Neural crest cell (in vitro differentiated cells): ENCODE data around the gene CREB5. TPM values are rescaled to one million over a fixed set of nuclear protein-coding genes. Genes with fewer than 3 reads are reported as not detected.

Experiments
- DNase-seq: peaks from one replicate; pipeline ENCODE4 v3.0.0; 2021; ENCODE audit warnings: low read depth, mixed read lengths, low spot score
- H3K27ac Mint-ChIP-seq: one replicate; pipeline ENCODE4 v1.8.0; 2021; ENCODE audit warnings: mild to moderate bottlenecking, mixed read lengths; ENCODE audit not compliant: unreplicated experiment
- H3K27me3 Mint-ChIP-seq: 2 replicates; pipeline ENCODE4 v1.8.0; 2021; ENCODE audit warnings: low read depth, mild to moderate bottlenecking, mixed read lengths
- H3K36me3 Mint-ChIP-seq: 2 replicates; pipeline ENCODE4 v1.8.0; 2021; ENCODE audit warnings: low read depth, mild to moderate bottlenecking, mixed read lengths
- H3K4me1 Mint-ChIP-seq: 2 replicates; pipeline ENCODE4 v1.8.0; 2021; ENCODE audit warnings: mixed read lengths
- H3K4me3 Mint-ChIP-seq: one replicate; pipeline ENCODE4 v1.8.0; 2021; ENCODE audit warnings: mild to moderate bottlenecking, mixed read lengths
- H3K9me3 Mint-ChIP-seq: 2 replicates; pipeline ENCODE4 v1.8.0; 2021; ENCODE audit warnings: mixed read lengths
- total RNA-seq: library from RNA; stranded (reverse); gene quantifications from 2 replicates; pipeline ENCODE4 v1.2.1, GENCODE V29; 2021
- TF ChIP-seq, protein P1 (sequence below): fragments of 200-600 bp; sonication (generic); conservative IDR thresholded peaks from 2 replicates; pipeline ENCODE4 v1.5.0; 2021; ENCODE audit warnings: antibody characterized with exemption, mild to moderate bottlenecking

Gene CREB5
- total RNA-seq, 1 donor from 2014 or later: 8.3 TPM

DNA sequence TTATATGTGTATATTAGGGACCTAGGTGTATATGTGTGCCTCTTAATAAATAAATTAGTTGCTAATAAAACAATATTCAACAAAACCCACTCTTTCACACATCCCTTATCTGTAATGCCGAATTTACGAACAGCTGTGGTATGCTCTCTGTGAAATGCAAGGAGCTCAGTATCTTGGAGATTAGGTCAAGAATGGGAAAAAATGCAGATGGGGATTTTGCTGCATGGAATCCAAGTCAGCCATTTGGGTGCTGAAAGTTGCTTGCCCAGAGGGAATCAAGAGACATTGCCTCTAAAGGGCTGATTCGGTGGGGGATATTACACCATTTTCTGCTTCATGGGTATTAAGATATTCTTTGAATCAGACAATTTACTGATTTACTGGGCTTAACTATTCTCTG, 93.5 kb downstream of the CREB5 start:
- Mint-ChIP-seq H3K4me3 (no peak overlapping the region), H3K4me1 (peaks cover 6% of the 10 kb centered on the region), H3K27ac (no peak overlapping the region), H3K36me3 (no peaks in the 10 kb centered on the region), H3K27me3 (no peaks in the 10 kb centered on the region), H3K9me3 (no peaks in the 10 kb centered on the region)
- TF ChIP-seq, protein P1, sequence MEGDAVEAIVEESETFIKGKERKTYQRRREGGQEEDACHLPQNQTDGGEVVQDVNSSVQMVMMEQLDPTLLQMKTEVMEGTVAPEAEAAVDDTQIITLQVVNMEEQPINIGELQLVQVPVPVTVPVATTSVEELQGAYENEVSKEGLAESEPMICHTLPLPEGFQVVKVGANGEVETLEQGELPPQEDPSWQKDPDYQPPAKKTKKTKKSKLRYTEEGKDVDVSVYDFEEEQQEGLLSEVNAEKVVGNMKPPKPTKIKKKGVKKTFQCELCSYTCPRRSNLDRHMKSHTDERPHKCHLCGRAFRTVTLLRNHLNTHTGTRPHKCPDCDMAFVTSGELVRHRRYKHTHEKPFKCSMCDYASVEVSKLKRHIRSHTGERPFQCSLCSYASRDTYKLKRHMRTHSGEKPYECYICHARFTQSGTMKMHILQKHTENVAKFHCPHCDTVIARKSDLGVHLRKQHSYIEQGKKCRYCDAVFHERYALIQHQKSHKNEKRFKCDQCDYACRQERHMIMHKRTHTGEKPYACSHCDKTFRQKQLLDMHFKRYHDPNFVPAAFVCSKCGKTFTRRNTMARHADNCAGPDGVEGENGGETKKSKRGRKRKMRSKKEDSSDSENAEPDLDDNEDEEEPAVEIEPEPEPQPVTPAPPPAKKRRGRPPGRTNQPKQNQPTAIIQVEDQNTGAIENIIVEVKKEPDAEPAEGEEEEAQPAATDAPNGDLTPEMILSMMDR: no peak
- DNase-seq: no peak

GRCh38 chr7:28507525-28508282, 95.4 kb downstream of the CREB5 start:
- Mint-ChIP-seq H3K27ac (no peak overlapping the region), H3K36me3 (no peaks in the 10 kb centered on the region), H3K4me3 (no peak overlapping the region), H3K9me3 (no peaks in the 10 kb centered on the region), H3K4me1 (peaks cover 6% of the 10 kb centered on the region), H3K27me3 (no peaks in the 10 kb centered on the region)
- no peak for DNase-seq
- TF ChIP-seq, protein P1: no peak

GRCh38 chr7:28509251-28510025, 97.1 kb downstream of the CREB5 start:
- Mint-ChIP-seq H3K27ac (no peak overlapping the region), H3K36me3 (no peaks in the 10 kb centered on the region), H3K27me3 (no peaks in the 10 kb centered on the region), H3K9me3 (no peaks in the 10 kb centered on the region), H3K4me1 (peaks cover 6% of the 10 kb centered on the region), H3K4me3 (no peak overlapping the region)
- TF ChIP-seq, protein P1: no peak
- DNase-seq: no peak

GRCh38 chr7:28510026-28510369, 97.7 kb downstream of the CREB5 start:
- H3K36me3 Mint-ChIP-seq: no peaks in the 10 kb centered on the region
- no peaks in the 10 kb centered on the region for H3K9me3 Mint-ChIP-seq
- no peak overlapping the region for H3K4me3 Mint-ChIP-seq
- TF ChIP-seq, protein P1: no peak
- no peak overlapping the region for H3K27ac Mint-ChIP-seq
- peaks cover 6% of the 10 kb centered on the region for H3K4me1 Mint-ChIP-seq
- no peaks in the 10 kb centered on the region for H3K27me3 Mint-ChIP-seq
- no peak for DNase-seq

DNA sequence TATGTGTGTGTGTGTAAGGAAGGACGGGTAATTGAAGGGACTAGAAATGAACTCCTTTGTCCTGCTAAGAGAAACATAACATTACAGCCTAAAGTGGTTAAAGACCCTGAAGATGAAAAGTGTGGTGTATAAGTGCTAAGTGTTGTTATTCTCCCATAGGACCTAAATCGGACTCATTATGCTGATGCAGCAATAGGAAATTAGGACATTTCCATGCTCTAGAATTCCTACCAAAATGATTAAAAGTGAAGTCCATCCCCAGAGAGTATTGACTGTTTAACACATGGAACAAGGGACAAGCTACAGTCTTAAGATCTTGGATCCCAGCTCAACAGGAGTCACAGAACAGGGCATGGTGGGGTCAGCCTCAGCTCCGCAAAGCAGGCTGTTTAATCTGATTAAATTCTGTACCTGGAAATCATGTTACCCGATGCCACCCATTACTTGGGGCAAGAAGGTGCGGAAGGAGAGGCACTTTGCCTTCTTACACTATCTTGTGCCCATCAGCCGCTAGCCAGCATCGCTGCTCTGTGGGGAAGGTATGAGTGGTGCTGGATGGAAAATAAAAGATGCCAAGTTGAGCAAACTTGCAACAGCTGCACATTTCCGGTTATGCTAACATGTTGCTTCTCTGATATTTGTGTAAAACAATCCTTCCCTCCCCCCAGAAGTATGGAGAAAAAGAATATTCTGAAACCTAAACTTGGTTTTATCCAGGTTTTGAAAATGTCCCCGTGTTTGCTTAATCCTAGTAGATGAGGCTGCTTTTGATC, 100.5 kb downstream of the CREB5 start:
- H3K36me3 Mint-ChIP-seq: no peaks in the 10 kb centered on the region
- H3K27ac Mint-ChIP-seq: peak overlapping the region; percentile 60
- TF ChIP-seq, protein P1: no peak

More for the DNA sequence above, 100.5 kb downstream of the CREB5 start:
- H3K4me1 Mint-ChIP-seq: peaks cover 7% of the 10 kb centered on the region
- no peaks in the 10 kb centered on the region for H3K9me3 Mint-ChIP-seq
- no peak for DNase-seq
- no peaks in the 10 kb centered on the region for H3K27me3 Mint-ChIP-seq
- H3K4me3 Mint-ChIP-seq: no peak overlapping the region
